ENCODE data around the gene CAB39L. TPM values are rescaled to one million over a fixed set of nuclear protein-coding genes. Genes with fewer than 3 reads are reported as not detected.
"Not testable (repeated sequence)": the region's sequence is repeated elsewhere in the genome, so short reads cannot be mapped to it uniquely, and the experiment has no call there.

Gene CAB39L
- total and polyA plus RNA-seq, 2 of the 4 experiments (the other 2 are of a cell fraction): 8.5 to 16.7 TPM

- H4K91ac ChIP-seq (ENCODE audit: insufficient read depth, low read depth, low read length); H2BK5ac ChIP-seq (ENCODE audit: low read depth, low read length, poor library complexity, severe bottlenecking); H3K9me1 ChIP-seq (ENCODE audit: insufficient read depth, low read length); ATAC-seq (ENCODE audit: low read depth); H2AK5ac ChIP-seq (ENCODE audit: low read depth, low read length); H3K14ac ChIP-seq (replicated peaks; ENCODE audit: low read depth, low read length); BruUV-seq (replicated peaks); H2AK9ac ChIP-seq (replicated peaks; ENCODE audit: low read depth, low read length, poor library complexity); H2BK20ac ChIP-seq (ENCODE audit: low read depth, low read length); H4K5ac ChIP-seq (ENCODE audit: low read depth, low read length); H3K4me2 ChIP-seq (ENCODE audit: low read depth, low read length); H3K36me3 ChIP-seq (ENCODE audit: control insufficient read depth, insufficient read depth, low read length); H4K8ac ChIP-seq (ENCODE audit: low read depth in 2 of 2, low read length in 2 of 2); H3K56ac ChIP-seq (ENCODE audit: extremely low read depth, insufficient read depth, low read length); H2BK120ac ChIP-seq (ENCODE audit: low read depth, low read length); H3K4me3 ChIP-seq (ENCODE audit: insufficient read depth, low read depth, low read length); H3K23ac ChIP-seq (ENCODE audit: low read depth, low read length); intact Hi-C loops (cut with micrococcal nuclease); H3K4ac ChIP-seq (ENCODE audit: low read depth, low read length); H3K9ac ChIP-seq (ENCODE audit: low read depth, low read length); H3K18ac ChIP-seq (ENCODE audit: low read depth, low read length); dilution Hi-C loops (cut with HindIII; ENCODE audit: low sequenced_read_pairs, unreplicated experiment); H3K4me1 ChIP-seq (ENCODE audit: control insufficient read depth, insufficient read depth, low read length); H3K79me1 ChIP-seq (ENCODE audit: low read depth in 1 of 2, low read length in 2 of 2); H2BK15ac ChIP-seq (ENCODE audit: low read depth, low read length); H4K20me1 ChIP-seq (ENCODE audit: insufficient read depth, low read length); H2AFZ ChIP-seq (replicated peaks; ENCODE audit: low read length, poor library complexity); H3K9me3 ChIP-seq (ENCODE audit: control insufficient read depth, insufficient read depth, low read length); DNase-seq; H3K27me3 ChIP-seq (ENCODE audit: control insufficient read depth, insufficient read depth, low read length); H3K27ac ChIP-seq (ENCODE audit: insufficient read depth, low read length): not testable (repeated sequence)
- no CpG with 5 or more reads among the region's 6 CpGs for WGBS, 2 experiments (ENCODE audit: extremely low coverage in 2 of 2, insufficient read length in 1 of 2)
- POLR2A ChIA-PET (ENCODE audit: unreplicated experiment): interaction anchor here (0.6 kb wide), 1 partner anchor 125 kb away, joined by 5 read pairs; no protein-coding TSS in a partner anchor
- in situ Hi-C loops (cut with MboI; ENCODE audit: low sequenced_read_pairs): loop anchor here (5.0 kb wide), 1 partner anchor 313 kb away; no protein-coding TSS in a partner anchor
- CTCF ChIA-PET: interaction anchor here (0.7 kb wide), 1 partner anchor 181 kb away, joined by 4 read pairs; no protein-coding TSS in a partner anchor
Observed at GRCh38 chr13:49294723-49295122, 149.1 kb downstream of the CAB39L start.
